T-cell (primary cell): Measurements from ENCODE around the gene DUSP22. TPM values are rescaled to one million over a fixed set of nuclear protein-coding genes. Genes with fewer than 3 reads are reported as not detected.

Experiments
- ATAC-seq, 4 experiments: fragments of 200-7000 bp in 3 of 4; fragments of 150-1000 bp in 1 of 4; cut with Tn5 transposase; replicated peaks in 1 of 4; 1 replicate in 3 of 4; 2 replicates in 1 of 4; pipeline ENCODE4 v1.10.0; 2021; ENCODE audit warnings: moderate library complexity in 3 of 4, mild to moderate bottlenecking in 2 of 4, moderate number of reproducible peaks in 1 of 4
- CTCF ChIA-PET, 2 donors: fragments of 300-600 bp; sonication (Branson Sonifier 250); formaldehyde crosslinking; loops; one replicate each; lab custom pipeline; 2022; ENCODE audit warnings: antibody characterized with exemption in 2 of 2; lab: Charles Lee
- POLR2A ChIA-PET, 2 donors: fragments of 300-600 bp; sonication (Branson Sonifier 250); formaldehyde crosslinking; loops; one replicate each; lab custom pipeline; 2022; ENCODE audit warnings: antibody characterized with exemption in 2 of 2; lab: Charles Lee
- DNase-seq, 35 experiments: peaks; one replicate each; pipeline versions ENCODE4 v3.0.0 to v3.0.0-alpha.2; 2013 to 2023
- H3K27ac ChIP-seq: one replicate; pipeline ENCODE4 v1.5.1; 2013; ENCODE audit warnings: low read length
- H3K27me3 ChIP-seq, 2 experiments: replicated peaks in 1 of 2; 1 replicate in 1 of 2; 2 replicates in 1 of 2; pipeline versions ENCODE4 v1.6.1 to v1.7.0; 2013; ENCODE audit warnings: low read length in 1 of 2, mixed read lengths in 1 of 2; ENCODE audit not compliant: control insufficient read depth in 2 of 2, insufficient read depth in 2 of 2; ENCODE audit errors: extremely low read depth in 1 of 2
- H3K36me3 ChIP-seq, 2 donors: 1 replicate in 1 of 2; 2 replicates in 1 of 2; pipeline versions ENCODE4 v1.6.1 to v1.7.0; 2013; ENCODE audit warnings: low read length in 1 of 2; ENCODE audit not compliant: control insufficient read depth in 2 of 2, insufficient read depth in 1 of 2; ENCODE audit errors: extremely low read depth in 1 of 2
- H3K4me1 ChIP-seq, 2 experiments: 1 replicate in 1 of 2; 2 replicates in 1 of 2; pipeline versions ENCODE4 v1.6.1 to v1.7.0; 2013; ENCODE audit warnings: low read length in 2 of 2, mixed read lengths in 1 of 2; ENCODE audit not compliant: insufficient read depth in 2 of 2, control insufficient read depth in 1 of 2; ENCODE audit errors: extremely low read depth in 1 of 2
- H3K4me3 ChIP-seq, 2 donors: 1 replicate in 1 of 2; 2 replicates in 1 of 2; pipeline versions ENCODE4 v1.5.1 to v1.7.0; 2013; ENCODE audit warnings: mild to moderate bottlenecking in 2 of 2, low read length in 1 of 2, moderate library complexity in 1 of 2; ENCODE audit not compliant: control insufficient read depth in 1 of 2; ENCODE audit errors: extremely low read depth in 1 of 2
- H3K9me3 ChIP-seq: 2 replicates; pipeline ENCODE4 v1.7.0; 2013
- H3K27ac Mint-ChIP-seq, 2 donors: one replicate each; pipeline ENCODE4 v1.8.0; 2020 to 2021; ENCODE audit warnings: mild to moderate bottlenecking in 2 of 2, mixed read lengths in 2 of 2
- H3K27me3 Mint-ChIP-seq, 2 donors: one replicate each; pipeline ENCODE4 v1.8.0; 2021 to 2022; ENCODE audit warnings: mixed read lengths in 2 of 2
- H3K36me3 Mint-ChIP-seq: one replicate; pipeline ENCODE4 v1.8.0; 2021; ENCODE audit warnings: mixed read lengths
- H3K4me1 Mint-ChIP-seq, 3 donors: one replicate each; pipeline ENCODE4 v1.8.0; 2020 to 2022; ENCODE audit warnings: mixed read lengths in 3 of 3, mild to moderate bottlenecking in 1 of 3
- H3K4me3 Mint-ChIP-seq, 3 donors: one replicate each; pipeline ENCODE4 v1.8.0; 2020 to 2022; ENCODE audit warnings: mild to moderate bottlenecking in 3 of 3, mixed read lengths in 3 of 3, moderate library complexity in 3 of 3
- H3K9me3 Mint-ChIP-seq, 3 donors: one replicate each; pipeline ENCODE4 v1.8.0; 2020 to 2022; ENCODE audit warnings: mixed read lengths in 3 of 3
- WGBS: methylation state at CpG from one replicate; pipeline ENCODE4 v1.1.5; 2013; ENCODE audit warnings: missing lambda C conversion rate; ENCODE audit not compliant: insufficient coverage; 5-methylcytosine and 5-hydroxymethylcytosine counted together
- total RNA-seq, 35 experiments: library from RNA in 6 of 35; stranded (reverse) in 6 of 35; fragments of 120-200 nt in 1 of 35; gene quantifications; one replicate each; pipeline versions ENCODE4 v1.2.1 to v1.2.4 and lab custom pipeline; 2013 to 2026

Gene DUSP22
- total RNA-seq, 5 donors from 2014 or later (not counting 1 experiment from before 2014, with no cell fraction given): 32.0 to 52.4 (median 42.1) TPM

DNA sequence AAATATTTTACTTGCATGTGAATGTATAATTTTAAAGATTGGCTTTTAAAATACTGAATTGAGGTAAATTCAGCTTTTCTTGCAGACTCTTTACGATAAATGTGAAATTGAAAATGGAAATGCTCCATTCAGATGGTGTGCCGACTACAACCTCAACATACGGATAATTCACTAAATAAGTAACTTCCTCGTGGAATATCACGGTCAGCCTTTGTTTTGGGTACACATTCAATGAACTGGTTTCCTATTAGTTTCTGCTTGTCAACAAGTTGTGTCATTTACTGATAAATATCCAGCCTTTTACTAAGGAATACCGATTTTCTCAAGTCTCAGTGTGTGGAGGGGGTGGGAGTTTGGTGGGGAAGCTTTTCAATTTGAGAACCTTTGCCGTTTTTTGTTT is 96.9 kb downstream of the DUSP22 start:
- DNase-seq: peak in 1 of 35 experiments; percentile 4
- H3K4me1 Mint-ChIP-seq: peaks cover 26 to 27% (median 27%) of the 10 kb centered on the region in 3 donors
- H3K9me3 Mint-ChIP-seq: no peaks in the 10 kb centered on the region
- Histone ChIP-seq H3K27ac (no peak overlapping the region), H3K9me3 (no peaks in the 10 kb centered on the region), H3K27me3 (peaks cover 2 to 46% of the 10 kb centered on the region in 2 experiments), H3K36me3 (no peaks in the 10 kb centered on the region), H3K4me1 (peaks cover 19 to 36% of the 10 kb centered on the region in 2 experiments), H3K4me3 (no peak overlapping the region)
- POLR2A ChIA-PET: no interaction called here
- peak overlapping the region in 2 of 3 donors; percentile 48 to 99 for H3K4me3 Mint-ChIP-seq
- peak overlapping the region; percentile 82 to 85 for H3K27ac Mint-ChIP-seq
- peaks cover 4 to 18% of the 10 kb centered on the region in 2 donors for H3K27me3 Mint-ChIP-seq
- no peak for ATAC-seq
- peaks cover 5% of the 10 kb centered on the region for H3K36me3 Mint-ChIP-seq
- CTCF ChIA-PET: interaction anchor here (0.6 to 1.2 kb wide), 3 partner anchors 10 to 201 kb away, joined by 3 read pairs; no protein-coding TSS in a partner anchor
- 82% methylated on average over 3 of the region's 7 CpGs for WGBS

GRCh38 chr6:389622-390021 is 97.3 kb downstream of the DUSP22 start:
- Mint-ChIP-seq H3K9me3 (no peaks in the 10 kb centered on the region), H3K27ac (peak overlapping the region; percentile 82 to 85), H3K4me3 (peak overlapping the region; percentile 48 to 99 (median 58)), H3K4me1 (peaks cover 27 to 29% (median 28%) of the 10 kb centered on the region in 3 donors), H3K36me3 (peaks cover 5% of the 10 kb centered on the region), H3K27me3 (peaks cover 4 to 15% of the 10 kb centered on the region in 2 donors)
- DNase-seq (peak in 2 of 35 experiments; percentile 21 to 61), ATAC-seq (peak; percentile 40 to 62 (median 51))
- Histone ChIP-seq H3K4me1 (peaks cover 19 to 41% of the 10 kb centered on the region in 2 experiments), H3K9me3 (no peaks in the 10 kb centered on the region), H3K27me3 (peaks cover 2 to 44% of the 10 kb centered on the region in 2 experiments), H3K27ac (no peak overlapping the region), H3K36me3 (peaks cover 0 to under 1% of the 10 kb centered on the region in 2 donors), H3K4me3 (no peak overlapping the region)
- WGBS: 4% methylated on average over 3 of the region's 8 CpGs
- ChIA-PET CTCF (interaction anchor here in 1 of 2 donors (1.0 to 1.2 kb wide), 2 partner anchors 10 to 14 kb away, joined by 3 read pairs; no protein-coding TSS in a partner anchor), POLR2A (no interaction called here)

- peak in 8 of 35 experiments; percentile 13 to 51 (median 28) for DNase-seq
- CTCF ChIA-PET: interaction anchor here in 1 of 2 donors (0.6 to 0.9 kb wide), 2 partner anchors 159 to 165 kb away, joined by 3 to 5 read pairs; no protein-coding TSS in a partner anchor
- Mint-ChIP-seq H3K27ac (peak overlapping the region; percentile 81 to 83), H3K27me3 (peaks cover 4 to 8% of the 10 kb centered on the region in 2 donors), H3K9me3 (no peaks in the 10 kb centered on the region), H3K4me3 (peak overlapping the region; percentile 84 to 99 (median 90)), H3K36me3 (peaks cover 14% of the 10 kb centered on the region), H3K4me1 (peaks cover 28 to 36% (median 29%) of the 10 kb centered on the region in 3 donors)
- POLR2A ChIA-PET: interaction anchor here in 1 of 2 donors (0.6 kb wide), 1 partner anchor 98 kb away, joined by 3 read pairs; no protein-coding TSS in a partner anchor
- Histone ChIP-seq H3K9me3 (no peaks in the 10 kb centered on the region), H3K4me3 (peak overlapping the region; percentile 58 to 90), H3K27me3 (peaks cover 2 to 39% of the 10 kb centered on the region in 2 experiments), H3K4me1 (peaks cover 21 to 49% of the 10 kb centered on the region in 2 experiments), H3K36me3 (peaks cover 0 to 11% of the 10 kb centered on the region in 2 donors), H3K27ac (no peak overlapping the region)
- under 1% methylated on average over 40 of the region's 44 CpGs for WGBS
- peak; percentile 14 to 30 (median 20) for ATAC-seq
Observed at GRCh38 chr6:390914-391558, 98.7 kb downstream of the DUSP22 start.

DNA sequence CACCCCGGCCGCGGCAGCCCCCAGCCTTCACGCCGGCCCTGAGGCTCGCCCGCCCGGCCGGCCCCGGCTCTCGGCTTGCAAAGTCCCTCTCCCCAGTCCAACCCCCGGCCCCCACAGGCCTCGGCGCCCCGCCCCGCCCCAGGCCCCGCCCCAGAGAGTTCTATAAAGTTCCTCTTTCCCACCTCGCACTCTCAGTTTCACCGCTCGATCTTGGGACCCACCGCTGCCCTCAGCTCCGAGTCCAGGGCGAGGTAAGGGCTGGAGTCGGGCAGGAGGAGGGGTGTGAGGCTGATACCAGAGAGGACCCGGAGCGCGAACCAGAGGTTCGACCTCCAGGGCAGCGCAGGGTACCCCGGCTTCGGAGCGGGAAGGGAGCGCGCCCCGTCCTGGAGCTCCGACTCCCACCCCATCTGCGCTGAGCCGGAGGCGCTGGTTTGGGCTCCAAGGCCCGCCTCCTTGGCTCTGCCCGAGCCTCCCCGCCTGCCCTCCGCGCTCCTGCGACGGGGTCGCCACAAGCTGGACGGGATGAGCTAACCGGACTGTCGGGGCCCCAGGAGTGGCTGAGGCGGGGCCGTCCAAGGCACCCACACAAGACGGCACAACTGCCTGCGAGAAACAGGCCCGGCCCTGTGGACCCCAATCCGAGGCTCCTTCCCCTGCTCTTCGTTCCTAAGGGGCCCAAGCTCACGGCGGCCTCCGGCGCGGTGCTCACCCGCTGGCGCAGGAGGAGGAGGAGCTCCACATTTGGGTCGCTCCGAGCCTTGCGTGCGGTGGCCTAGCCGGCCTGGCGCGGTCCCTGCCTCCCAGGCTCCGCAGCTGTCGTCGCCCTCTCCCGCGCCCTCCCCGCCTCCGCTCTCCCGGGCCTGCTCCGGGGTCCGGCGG is 99.5 kb downstream of the DUSP22 start, which contains the start of gene IRF4:
IRF4 (plus strand) TSS at position 194 of the 882 bp plus-strand sequence. CDS start 1,401 bp downstream, outside the sequence.
- Histone ChIP-seq H3K4me1 (peaks cover 21 to 50% of the 10 kb centered on the region in 2 experiments), H3K27ac (no peak within 1 kb of the TSS), H3K4me3 (peak within 1 kb of the TSS; percentile 72 to 90), H3K36me3 (peaks cover 0 to 15% of the 10 kb centered on the region in 2 donors), H3K9me3 (no peaks in the 10 kb centered on the region), H3K27me3 (peaks cover 2 to 37% of the 10 kb centered on the region in 2 experiments)
- POLR2A ChIA-PET: no interaction called here
- H3K9me3 Mint-ChIP-seq: no peaks in the 10 kb centered on the region
- H3K27ac Mint-ChIP-seq: peak within 1 kb of the TSS; percentile 81 to 83
- ATAC-seq: peak; percentile 53 to 58 (median 55)
- H3K4me1 Mint-ChIP-seq: peaks cover 28 to 38% (median 29%) of the 10 kb centered on the region in 3 donors
- H3K27me3 Mint-ChIP-seq: peaks cover 4 to 8% of the 10 kb centered on the region in 2 donors
- H3K4me3 Mint-ChIP-seq: peak within 1 kb of the TSS; percentile 89 to 99 (median 97)
- CTCF ChIA-PET: interaction anchor here in 1 of 2 donors (0.9 kb wide), 1 partner anchor 166 kb away, joined by 5 read pairs; no protein-coding TSS in a partner anchor
- DNase-seq: peak in 12 of 35 experiments; percentile 20 to 56 (median 39)
- WGBS: under 1% methylated on average over 67 of the region's 82 CpGs
- peaks cover 16% of the 10 kb centered on the region for H3K36me3 Mint-ChIP-seq

DNA sequence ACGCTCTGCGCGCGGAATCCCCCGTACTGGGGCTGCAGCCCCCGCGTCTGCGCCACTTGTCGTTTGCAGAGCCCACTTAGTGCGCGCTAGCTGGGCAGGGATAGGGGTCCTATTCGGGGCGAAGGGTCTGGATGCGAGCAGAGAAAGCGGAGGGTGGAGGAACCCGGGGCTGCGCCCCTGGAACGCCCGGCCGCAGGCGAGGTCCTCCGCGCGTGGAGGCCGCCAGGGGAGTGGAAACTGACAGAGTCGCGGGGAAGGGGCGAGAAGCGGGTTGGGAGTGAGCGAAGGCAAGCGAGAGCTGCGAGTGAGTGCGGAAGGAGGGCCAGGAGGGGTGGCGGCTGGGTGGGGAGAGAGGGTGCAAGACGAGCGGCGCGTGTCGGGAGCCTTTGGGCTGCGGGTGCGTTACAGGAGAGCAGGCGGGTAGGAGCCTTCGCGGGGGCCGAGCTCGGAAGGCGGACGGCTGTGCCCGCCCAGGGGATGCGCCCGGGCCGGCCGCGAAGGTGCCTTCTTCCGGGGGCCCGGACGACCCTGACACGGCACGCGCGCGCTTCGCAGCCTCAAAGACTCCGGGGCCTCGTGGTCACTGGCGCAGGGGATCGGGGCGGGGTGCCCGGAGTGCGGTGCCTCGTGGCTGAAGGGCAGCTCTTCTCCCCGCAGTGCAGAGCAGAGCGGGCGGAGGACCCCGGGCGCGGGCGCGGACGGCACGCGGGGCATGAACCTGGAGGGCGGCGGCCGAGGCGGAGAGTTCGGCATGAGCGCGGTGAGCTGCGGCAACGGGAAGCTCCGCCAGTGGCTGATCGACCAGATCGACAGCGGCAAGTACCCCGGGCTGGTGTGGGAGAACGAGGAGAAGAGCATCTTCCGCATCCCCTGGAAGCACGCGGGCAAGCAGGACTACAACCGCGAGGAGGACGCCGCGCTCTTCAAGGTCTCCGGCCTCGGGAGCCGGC is 100.4 kb downstream of the DUSP22 start:
- peaks cover 34 to 45% (median 36%) of the 10 kb centered on the region in 3 donors for H3K4me1 Mint-ChIP-seq
- H3K9me3 Mint-ChIP-seq: no peaks in the 10 kb centered on the region

More for the DNA sequence above, 100.4 kb downstream of the DUSP22 start:
- WGBS: under 1% methylated on average over 104 of the region's 108 CpGs
- ChIA-PET POLR2A (no interaction called here), CTCF (interaction anchor here in 1 of 2 donors (0.7 kb wide), 2 partner anchors 107 to 988 kb away, joined by 3 to 5 read pairs; no protein-coding TSS in a partner anchor)
- Mint-ChIP-seq H3K4me3 (peak overlapping the region; percentile 89 to 99 (median 97)), H3K27ac (no peak overlapping the region), H3K36me3 (peaks cover 24% of the 10 kb centered on the region), H3K27me3 (peaks cover 4 to 8% of the 10 kb centered on the region in 2 donors)
- Histone ChIP-seq H3K27ac (no peak overlapping the region), H3K27me3 (peaks cover 2 to 35% of the 10 kb centered on the region in 2 experiments), H3K36me3 (peaks cover 0 to 23% of the 10 kb centered on the region in 2 donors), H3K9me3 (no peaks in the 10 kb centered on the region), H3K4me1 (peaks cover 21 to 50% of the 10 kb centered on the region in 2 experiments), H3K4me3 (peak overlapping the region; percentile 72 to 90)
- ATAC-seq: peak; percentile 17 to 42 (median 30)
- DNase-seq: peak in 13 of 35 experiments; percentile 21 to 48 (median 33)
